ENCODE measurements around the gene STOML1.

The STOML1 gene

GRCh38 chr15:74013374-74013894 is 21.3 kb upstream of the STOML1 start:
- no peak for TF ChIP-seq CTCF (IDR thresholded peaks at IDR 0.05)
- DNase-seq (ENCODE audit: low spot score): no peak
- no peak overlapping the region for H3K4me3 ChIP-seq
- no peak overlapping the region for H3K27ac ChIP-seq

GRCh38 chr15:74011610-74012009 is 19.5 kb upstream of the STOML1 start:
- H3K27ac ChIP-seq: peak overlapping the region in 1 of 2 donors; percentile 71
- H3K4me3 ChIP-seq: peak overlapping the region; percentile 33
- DNase-seq (ENCODE audit: low spot score): no peak
- no peak for TF ChIP-seq CTCF (IDR thresholded peaks at IDR 0.05)

GRCh38 chr15:74010929-74011540 is 18.9 kb upstream of the STOML1 start:
- peak overlapping the region in 1 of 2 donors; percentile 71 for H3K27ac ChIP-seq
- DNase-seq (ENCODE audit: low spot score): no peak
- peak overlapping the region; percentile 33 for H3K4me3 ChIP-seq

GRCh38 chr15:74008901-74009300 is 16.8 kb upstream of the STOML1 start:
- Histone ChIP-seq H3K27ac (peak overlapping the region in 1 of 2 donors; percentile 7), H3K4me3 (no peak overlapping the region)
- no peak for TF ChIP-seq CTCF (IDR thresholded peaks at IDR 0.05)
- no peak for DNase-seq (ENCODE audit: low spot score)

More at GRCh38 chr15:74010929-74011540, 18.9 kb upstream of the STOML1 start:
- TF ChIP-seq CTCF (IDR thresholded peaks at IDR 0.05): no peak

GRCh38 chr15:74007820-74008371 is 15.8 kb upstream of the STOML1 start:
- Histone ChIP-seq H3K4me3 (no peak overlapping the region), H3K27ac (peak overlapping the region in 1 of 2 donors; percentile 31)
- no peak for DNase-seq (ENCODE audit: low spot score)
- TF ChIP-seq CTCF (IDR thresholded peaks at IDR 0.05): no peak

GRCh38 chr15:74006774-74007639 is 14.9 kb upstream of the STOML1 start:
- Histone ChIP-seq H3K4me3 (no peak overlapping the region), H3K27ac (peak overlapping the region in 1 of 2 donors; percentile 31)
- no peak for TF ChIP-seq CTCF (IDR thresholded peaks at IDR 0.05)
- no peak for DNase-seq (ENCODE audit: low spot score)
